Large intestine (tissue), 12 donors: ENCODE data around the gene RAB8A. TPM values are rescaled to one million over a fixed set of nuclear protein-coding genes. Genes with fewer than 3 reads are reported as not detected.

Experiments
- DNase-seq, 2 donors: peaks; one replicate each; pipeline versions ENCODE4 v3.0.0 to v3.0.0-alpha.2; 2013
- H3K27ac ChIP-seq: one replicate; pipeline ENCODE4 v1.5.1; 2013; ENCODE audit warnings: low read length
- H3K27me3 ChIP-seq: 2 replicates; pipeline ENCODE4 v1.6.1; 2013; ENCODE audit warnings: low read length; ENCODE audit not compliant: control insufficient read depth, insufficient read depth
- H3K36me3 ChIP-seq: 2 replicates; pipeline ENCODE4 v1.6.1; 2013; ENCODE audit warnings: low read length; ENCODE audit not compliant: control insufficient read depth, insufficient read depth
- H3K4me1 ChIP-seq: one replicate; pipeline ENCODE4 v1.6.1; 2013; ENCODE audit warnings: low read length; ENCODE audit not compliant: control insufficient read depth, insufficient read depth
- H3K4me3 ChIP-seq: one replicate; pipeline ENCODE4 v1.5.1; 2013; ENCODE audit warnings: low read length
- H3K9me3 ChIP-seq: one replicate; pipeline ENCODE4 v1.6.1; 2013; ENCODE audit warnings: mild to moderate bottlenecking, low read depth, low read length, moderate library complexity; ENCODE audit not compliant: control insufficient read depth
- WGBS: methylation state at CpG from one replicate; pipeline ENCODE4 v1.1.5; 2013; ENCODE audit warnings: low lambda C conversion rate; ENCODE audit not compliant: insufficient coverage; 5-methylcytosine and 5-hydroxymethylcytosine counted together
- long read RNA-seq, 11 donors: transcript quantifications; one replicate each; lab custom pipeline, GENCODE V29; 2026
- polyA plus RNA-seq: library from polyadenylated mRNA; unstranded; fragments of 120-200 nt; gene quantifications from one replicate; pipeline ENCODE4 v1.2.1, GENCODE V29; 2013

RAB8A gene
- polyA plus RNA-seq = 74.1 TPM
- long read RNA-seq, donor 1, transcript RAB8A-201 (8 exons, 2,827 nt) = major isoform, 14 of 16 reads
- long read RNA-seq, donor 1, partial matches to known transcripts = 0 of 16 reads
- long read RNA-seq, donor 1, other reads (novel, unspliced or antisense) = 0 of 16 reads
- long read RNA-seq, donor 2, transcript RAB8A-201 (8 exons, 2,827 nt) = major isoform, 49 of 59 reads
- long read RNA-seq, donor 2, partial matches to known transcripts = 8 of 59 reads
- long read RNA-seq, donor 2, other reads (novel, unspliced or antisense) = 0 of 59 reads
- long read RNA-seq, donor 3 = 0 reads
- long read RNA-seq, donor 4, partial matches to known transcripts = 0 of 2 reads
- long read RNA-seq, donor 4, other reads (novel, unspliced or antisense) = 0 of 2 reads
- long read RNA-seq, donor 5, transcript RAB8A-201 (8 exons, 2,827 nt) = major isoform, 24 of 25 reads
- long read RNA-seq, donor 5, partial matches to known transcripts = 0 of 25 reads
- long read RNA-seq, donor 5, other reads (novel, unspliced or antisense) = 0 of 25 reads
- long read RNA-seq, donor 6, transcript RAB8A-201 (8 exons, 2,827 nt) = major isoform, 41 of 45 reads
- long read RNA-seq, donor 6, partial matches to known transcripts = 0 of 45 reads
- long read RNA-seq, donor 6, other reads (novel, unspliced or antisense) = 0 of 45 reads
- long read RNA-seq, donor 7, transcript RAB8A-201 (8 exons, 2,827 nt) = major isoform, 13 of 13 reads
- long read RNA-seq, donor 7, partial matches to known transcripts = 0 of 13 reads
- long read RNA-seq, donor 7, other reads (novel, unspliced or antisense) = 0 of 13 reads
- long read RNA-seq, donor 8, transcript RAB8A-201 (8 exons, 2,827 nt) = major isoform, 65 of 107 reads
- long read RNA-seq, donor 8, partial matches to known transcripts = 38 of 107 reads
- long read RNA-seq, donor 8, other reads (novel, unspliced or antisense) = 0 of 107 reads
- long read RNA-seq, donor 9, transcript RAB8A-201 (8 exons, 2,827 nt) = major isoform, 36 of 66 reads
- long read RNA-seq, donor 9, partial matches to known transcripts = 27 of 66 reads
- long read RNA-seq, donor 9, other reads (novel, unspliced or antisense) = 0 of 66 reads
- long read RNA-seq, donor 10, transcript RAB8A-201 (8 exons, 2,827 nt) = major isoform, 48 of 51 reads
- long read RNA-seq, donor 10, partial matches to known transcripts = 0 of 51 reads
- long read RNA-seq, donor 10, other reads (novel, unspliced or antisense) = 0 of 51 reads
- long read RNA-seq, donor 11, transcript RAB8A-201 (8 exons, 2,827 nt) = major isoform, 37 of 37 reads
- long read RNA-seq, donor 11, partial matches to known transcripts = 0 of 37 reads
- long read RNA-seq, donor 11, other reads (novel, unspliced or antisense) = 0 of 37 reads

- no CpG with 5 or more reads among the region's 81 CpGs for WGBS
- Histone ChIP-seq H3K27ac (peak within 1 kb of the TSS; percentile 86), H3K36me3 (peaks cover 9% of the 10 kb centered on the region), H3K4me1 (peaks cover 43% of the 10 kb centered on the region), H3K27me3 (no peaks in the 10 kb centered on the region), H3K4me3 (peak within 1 kb of the TSS; percentile 96), H3K9me3 (no peaks in the 10 kb centered on the region)
- peak; percentile 99 to 100 for DNase-seq
Measured at GRCh38 chr19:16111160-16111908, at the start of gene RAB8A. Gene RAB8A, plus strand, starts transcription at chr19:16111889. Its CDS starts 13 bp downstream, at chr19:16111902.

DNA sequence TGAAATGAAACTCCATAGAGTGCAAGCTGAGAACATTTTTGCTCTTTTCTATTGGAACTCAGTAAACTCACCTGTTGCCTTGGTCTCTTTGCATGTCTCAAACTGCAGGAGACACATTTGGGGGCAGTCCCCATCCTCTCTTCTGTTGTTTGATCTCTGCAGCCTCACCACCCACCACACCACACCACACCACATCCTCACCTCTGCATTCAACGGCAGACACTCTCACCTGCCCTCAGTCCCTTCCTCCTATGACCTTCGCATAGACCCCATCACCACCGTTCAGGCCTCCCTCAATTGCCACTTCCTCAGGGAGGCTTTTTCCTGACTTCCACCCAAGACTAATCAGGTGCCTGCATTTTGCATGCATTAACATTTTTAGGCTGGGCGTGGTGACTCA is 49.7 kb upstream of the RAB8A start:
- WGBS = 0% methylated on average over 1 of the region's 4 CpGs
- H3K27ac ChIP-seq = no peak overlapping the region
- no peak for DNase-seq
- peaks cover 7% of the 10 kb centered on the region for H3K9me3 ChIP-seq
- no peak overlapping the region for H3K4me3 ChIP-seq
- H3K27me3 ChIP-seq = no peaks in the 10 kb centered on the region
- H3K36me3 ChIP-seq = no peaks in the 10 kb centered on the region
- no peaks in the 10 kb centered on the region for H3K4me1 ChIP-seq

DNA sequence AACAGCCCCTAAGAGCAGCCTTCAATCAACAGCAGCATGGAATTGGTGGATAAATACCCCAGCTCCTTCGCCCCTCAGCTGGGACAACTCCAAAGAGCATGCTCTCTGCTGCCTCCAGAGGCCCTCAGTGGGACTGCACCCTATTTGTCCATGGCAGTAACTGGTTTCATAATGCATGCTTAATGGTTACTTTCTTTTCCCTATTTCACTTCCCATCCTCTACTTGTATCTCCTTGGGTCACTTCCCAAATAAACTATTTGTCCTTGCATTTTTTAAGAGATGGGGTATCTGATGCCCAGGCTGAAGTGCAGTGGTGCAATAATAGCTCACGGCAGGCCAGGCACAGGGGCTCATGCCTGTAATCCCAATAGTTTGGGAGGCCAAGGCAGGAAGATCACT is 48.9 kb upstream of the RAB8A start:
- WGBS = no CpG with 5 or more reads among the region's 2 CpGs
- Histone ChIP-seq H3K4me3 (no peak overlapping the region), H3K9me3 (peaks cover 12% of the 10 kb centered on the region), H3K27ac (no peak overlapping the region), H3K27me3 (no peaks in the 10 kb centered on the region), H3K4me1 (no peaks in the 10 kb centered on the region), H3K36me3 (no peaks in the 10 kb centered on the region)
- DNase-seq = no peak

DNA sequence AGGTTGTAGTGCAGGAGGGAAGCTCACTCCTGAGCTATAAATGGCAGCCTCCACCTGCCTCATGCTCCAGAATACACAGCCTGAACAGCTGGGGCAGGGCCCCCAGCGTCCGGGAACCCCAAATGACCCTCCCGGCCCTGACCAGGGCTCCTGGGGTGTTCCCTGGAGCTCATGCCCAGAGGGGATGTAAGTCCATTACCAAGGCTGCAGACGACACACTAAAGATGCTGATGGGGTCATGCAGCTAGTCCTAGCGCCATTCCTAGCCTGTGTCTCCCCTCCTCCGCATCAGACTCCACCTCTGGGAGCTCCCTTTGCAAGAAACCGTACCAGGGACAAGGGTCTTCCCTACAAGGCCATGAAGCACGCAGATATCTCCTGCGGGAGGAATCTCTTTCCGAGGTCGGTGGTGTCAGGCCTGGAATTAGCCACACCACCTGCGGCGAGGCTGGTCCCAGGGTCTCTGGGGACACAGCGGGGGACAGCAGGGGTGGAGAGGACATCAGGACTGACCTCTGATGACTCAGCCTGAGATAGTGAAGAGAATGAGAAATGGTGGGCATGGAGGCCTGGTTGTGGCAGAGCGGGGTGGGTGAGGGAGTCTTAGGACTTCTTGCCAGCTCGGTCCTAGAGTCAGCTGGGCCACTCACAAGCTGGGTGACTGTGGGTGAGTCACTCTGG is 47.3 kb upstream of the RAB8A start:
- Histone ChIP-seq H3K4me3 (no peak overlapping the region), H3K36me3 (no peaks in the 10 kb centered on the region), H3K9me3 (peaks cover 12% of the 10 kb centered on the region), H3K27me3 (no peaks in the 10 kb centered on the region), H3K27ac (no peak overlapping the region), H3K4me1 (no peaks in the 10 kb centered on the region)
- whole genome bisulfite sequencing = no CpG with 5 or more reads among the region's 16 CpGs
- DNase-seq = no peak

DNA sequence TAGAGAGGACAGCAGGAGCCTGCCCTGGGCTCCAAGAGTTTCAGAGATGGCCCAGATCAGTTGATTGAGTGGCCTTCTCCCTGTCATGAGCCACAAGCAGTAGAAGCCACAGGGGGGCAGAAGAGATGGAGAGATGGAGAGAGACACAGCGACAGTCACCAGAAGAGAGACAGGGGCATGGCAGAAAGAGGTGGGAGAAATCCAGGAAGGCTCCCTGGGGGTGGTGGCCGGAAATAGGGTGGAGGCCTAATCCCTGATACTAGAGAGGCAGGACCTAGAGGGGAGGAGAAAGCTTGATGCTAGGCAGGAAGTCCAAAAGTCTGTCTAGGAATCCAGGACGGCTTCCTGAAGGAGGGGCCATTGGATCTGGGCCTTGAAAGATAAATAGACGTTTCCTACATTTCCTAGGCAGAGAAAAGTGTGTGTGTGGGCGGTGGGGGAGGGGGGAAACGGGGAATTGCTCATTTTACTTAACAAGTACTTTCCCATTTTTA is 45.0 kb upstream of the RAB8A start:
- WGBS = no CpG with 5 or more reads among the region's 6 CpGs
- Histone ChIP-seq H3K9me3 (peaks cover 12% of the 10 kb centered on the region), H3K36me3 (no peaks in the 10 kb centered on the region), H3K4me1 (peaks cover 20% of the 10 kb centered on the region), H3K27me3 (no peaks in the 10 kb centered on the region), H3K4me3 (no peak overlapping the region), H3K27ac (no peak overlapping the region)
- peak in 1 of 2 donors; percentile 43 for DNase-seq

- Histone ChIP-seq H3K4me3 (no peak overlapping the region), H3K36me3 (no peaks in the 10 kb centered on the region), H3K4me1 (peaks cover 21% of the 10 kb centered on the region), H3K27ac (no peak overlapping the region), H3K9me3 (peaks cover 8% of the 10 kb centered on the region), H3K27me3 (no peaks in the 10 kb centered on the region)
- DNase-seq = no peak
- WGBS = no CpG with 5 or more reads among the region's 40 CpGs
Measured at GRCh38 chr19:16067205-16067938, 44.3 kb upstream of the RAB8A start.

DNA sequence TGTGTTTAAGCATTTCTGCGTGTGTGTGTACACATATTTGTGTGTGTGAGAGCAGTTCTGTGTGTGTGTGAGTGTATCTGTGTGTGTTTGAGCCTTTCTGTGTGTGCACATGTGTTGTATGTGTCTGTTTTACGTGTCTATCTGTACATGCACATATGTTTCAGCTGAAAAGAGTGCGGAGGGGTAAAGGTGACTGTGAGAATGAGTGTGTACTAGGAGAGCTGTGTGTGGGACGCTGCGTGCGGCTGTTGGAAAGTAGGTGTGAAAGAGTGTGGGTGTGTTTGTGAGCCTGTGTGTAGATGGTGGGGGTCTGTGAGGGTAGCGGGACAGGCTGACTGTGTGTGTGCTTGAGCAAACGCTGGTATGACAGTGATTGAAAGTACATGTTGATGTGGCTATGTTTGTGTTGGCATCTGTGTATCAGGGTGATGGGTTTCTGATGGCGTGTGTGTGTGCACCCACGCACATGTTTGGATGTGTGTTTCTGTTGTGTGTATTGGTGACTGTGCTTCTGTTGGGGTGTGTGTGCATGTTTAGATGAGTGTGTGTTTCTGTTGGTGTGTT is 42.9 kb upstream of the RAB8A start:
- Histone ChIP-seq H3K4me3 (no peak overlapping the region), H3K9me3 (peaks cover 4% of the 10 kb centered on the region), H3K4me1 (peaks cover 21% of the 10 kb centered on the region), H3K27me3 (no peaks in the 10 kb centered on the region), H3K27ac (no peak overlapping the region), H3K36me3 (no peaks in the 10 kb centered on the region)
- DNase-seq = no peak
- 100% methylated on average over 2 of the region's 10 CpGs for WGBS

DNA sequence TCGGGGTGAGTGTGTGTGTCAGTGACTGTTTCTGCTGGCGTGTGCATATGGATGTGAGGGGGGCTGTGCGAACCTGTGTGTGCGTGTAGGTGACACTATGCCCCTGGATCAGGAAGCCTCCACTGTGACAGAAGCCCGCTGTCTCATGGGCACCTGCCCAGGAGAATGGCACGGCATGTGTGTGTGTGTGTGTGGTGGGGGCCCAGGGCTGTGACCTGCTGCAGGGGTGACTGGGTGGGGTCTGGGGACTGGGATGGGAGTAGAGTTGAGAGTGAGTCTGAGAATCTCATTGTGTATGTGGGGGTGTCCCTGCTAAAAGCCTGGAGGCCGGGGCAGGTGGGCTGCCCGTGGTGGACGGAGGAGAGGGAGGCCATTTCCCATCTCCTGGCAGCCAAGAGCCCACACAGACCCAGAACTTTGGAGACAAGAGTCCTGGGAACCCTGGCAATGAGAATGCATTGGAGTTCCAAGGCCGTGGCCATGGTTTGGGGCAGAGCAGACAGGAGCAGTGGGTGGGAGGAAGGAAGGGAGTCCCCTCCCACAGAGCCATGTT is 41.8 kb upstream of the RAB8A start:
- peaks cover 21% of the 10 kb centered on the region for H3K4me1 ChIP-seq
- no CpG with 5 or more reads among the region's 10 CpGs for WGBS

More for the DNA sequence above, 41.8 kb upstream of the RAB8A start:
- no peak overlapping the region for H3K4me3 ChIP-seq
- no peaks in the 10 kb centered on the region for H3K36me3 ChIP-seq
- H3K27me3 ChIP-seq = no peaks in the 10 kb centered on the region
- DNase-seq = no peak
- peaks cover 4% of the 10 kb centered on the region for H3K9me3 ChIP-seq
- H3K27ac ChIP-seq = peak overlapping the region; percentile 91
